ENCODE results near the gene C2.
"Not testable (repeated sequence)": the region's sequence is repeated elsewhere in the genome, so short reads cannot be mapped to it uniquely, and the experiment has no call there.

Gene C2

DNA sequence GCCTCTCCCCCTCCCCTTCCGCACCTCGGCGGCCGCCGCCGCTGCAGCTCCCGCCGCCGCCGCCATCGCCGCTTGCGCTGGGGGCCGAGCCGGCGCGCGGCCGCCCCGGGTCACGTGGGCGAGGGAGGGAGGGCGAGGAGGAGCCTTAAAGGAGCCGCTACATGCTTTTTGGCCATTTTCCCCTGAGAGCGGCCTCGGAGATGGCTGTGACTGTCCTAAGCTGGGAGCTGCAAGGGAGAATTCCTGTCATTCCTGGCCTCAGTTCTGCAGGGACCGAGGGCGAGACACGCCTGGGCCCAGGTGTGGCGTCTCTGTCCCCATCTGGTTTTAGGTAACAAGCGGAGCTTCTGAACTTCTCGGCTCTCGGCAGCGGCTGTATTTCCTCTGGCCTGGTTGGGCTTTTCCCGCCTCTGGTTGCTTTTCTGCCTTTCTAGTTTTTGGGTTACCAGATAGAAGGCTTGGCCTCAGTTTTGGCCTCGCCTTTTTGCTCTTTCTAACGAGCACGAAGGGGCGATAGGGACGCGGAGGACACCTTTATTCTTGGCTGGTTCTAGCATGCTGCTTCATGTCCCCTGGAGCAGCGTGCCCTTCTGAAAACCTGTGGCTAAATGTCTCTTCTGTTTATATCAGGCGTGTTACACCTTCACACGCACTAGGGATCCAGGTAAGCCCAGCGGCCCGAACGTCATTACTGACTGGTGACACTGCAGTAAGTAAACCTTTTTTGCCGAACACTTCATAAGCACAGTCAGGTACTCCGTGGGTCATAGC is 29.7 kb upstream of the C2 start, which contains the start of gene EHMT2:
EHMT2 (minus strand) TSS at position 87 of the 771 bp plus-strand sequence; CDS start at position 66, 21 bp downstream.
- peak within 1 kb of the TSS; percentile 95 for H3K4me3 ChIP-seq (ENCODE audit: low read length)
- peak; percentile 68 for DNase-seq (ENCODE audit: low read depth, low spot score)

- peak; percentile 49 for DNase-seq (ENCODE audit: low read depth, low spot score)
- peak overlapping the region; percentile 95 for H3K4me3 ChIP-seq (ENCODE audit: low read length)
Measured at GRCh38 chr6:31898383-31899011, 29.0 kb upstream of the C2 start.

DNA sequence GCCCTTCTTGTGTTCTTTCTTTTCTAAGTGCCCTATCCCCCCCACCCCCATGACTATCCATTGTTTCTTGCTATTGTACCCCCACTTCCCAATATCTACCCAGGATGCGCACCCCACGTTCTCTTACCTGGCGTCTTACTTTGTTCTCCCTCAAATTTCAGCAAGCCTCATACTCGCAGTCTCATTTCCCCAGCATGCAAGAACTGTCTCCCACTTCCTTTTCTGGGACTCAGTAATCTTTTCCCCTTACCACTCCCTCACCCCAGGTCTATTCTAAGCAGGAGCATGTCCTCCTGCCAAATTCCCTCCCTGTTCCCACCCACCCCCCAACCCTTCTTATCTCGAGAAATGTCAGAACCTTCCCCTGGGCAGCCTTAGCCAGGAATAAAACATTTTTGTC is 28.3 kb upstream of the C2 start:
- no peak overlapping the region for H3K4me3 ChIP-seq (ENCODE audit: low read length)
- DNase-seq (ENCODE audit: low read depth, low spot score) = no peak

- H3K4me3 ChIP-seq (ENCODE audit: low read length) = no peak overlapping the region
- DNase-seq (ENCODE audit: low read depth, low spot score) = no peak
Measured at GRCh38 chr6:31899882-31900722, 27.4 kb upstream of the C2 start.

- no peak for DNase-seq (ENCODE audit: low read depth, low spot score)
- peak overlapping the region; percentile 63 for H3K4me3 ChIP-seq (ENCODE audit: low read length)
Measured at GRCh38 chr6:31900917-31901414, 26.6 kb upstream of the C2 start.

DNA sequence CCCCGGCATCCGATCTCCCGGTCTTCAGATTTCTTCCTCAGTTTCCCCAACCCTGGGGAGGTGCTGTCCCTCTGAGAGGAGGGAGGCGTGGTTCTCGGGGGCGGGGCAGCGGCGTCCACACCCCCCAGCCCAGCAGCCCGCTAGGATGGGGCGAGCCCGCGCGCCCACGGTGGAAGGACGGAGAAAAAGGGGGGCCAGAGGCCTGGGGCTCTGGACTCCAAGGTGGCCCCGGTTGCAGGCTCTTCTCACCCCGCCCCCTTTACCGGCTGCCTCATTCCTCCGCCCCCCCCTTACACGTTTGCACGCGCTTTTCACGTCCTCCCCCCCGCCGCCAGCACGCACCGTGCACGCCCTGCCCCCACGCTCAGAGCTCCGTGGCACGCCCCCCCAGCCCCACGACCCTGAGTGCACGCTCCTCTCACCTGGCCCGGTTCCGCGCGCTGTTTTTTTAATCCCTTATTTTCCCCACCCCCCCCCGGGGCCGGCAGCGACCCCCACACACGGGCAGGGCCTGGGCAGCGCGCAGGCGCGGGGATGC is 26.0 kb upstream of the C2 start:
- peak overlapping the region; percentile 63 for H3K4me3 ChIP-seq (ENCODE audit: low read length)
- peak; percentile 29 for DNase-seq (ENCODE audit: low read depth, low spot score)

GRCh38 chr6:31901953-31902643 is 25.4 kb upstream of the C2 start, which contains the start of gene ZBTB12:
Gene ZBTB12 (minus strand): TSS chr6:31902086. CDS start chr6:31901305, 781 bp downstream.
- peak within 1 kb of the TSS; percentile 63 for H3K4me3 ChIP-seq (ENCODE audit: low read length)
- peak; percentile 88 for DNase-seq (ENCODE audit: low read depth, low spot score)

- no peak for DNase-seq (ENCODE audit: low read depth, low spot score)
- no peak overlapping the region for H3K4me3 ChIP-seq (ENCODE audit: low read length)
Measured at GRCh38 chr6:31903957-31904356, 23.6 kb upstream of the C2 start.

DNA sequence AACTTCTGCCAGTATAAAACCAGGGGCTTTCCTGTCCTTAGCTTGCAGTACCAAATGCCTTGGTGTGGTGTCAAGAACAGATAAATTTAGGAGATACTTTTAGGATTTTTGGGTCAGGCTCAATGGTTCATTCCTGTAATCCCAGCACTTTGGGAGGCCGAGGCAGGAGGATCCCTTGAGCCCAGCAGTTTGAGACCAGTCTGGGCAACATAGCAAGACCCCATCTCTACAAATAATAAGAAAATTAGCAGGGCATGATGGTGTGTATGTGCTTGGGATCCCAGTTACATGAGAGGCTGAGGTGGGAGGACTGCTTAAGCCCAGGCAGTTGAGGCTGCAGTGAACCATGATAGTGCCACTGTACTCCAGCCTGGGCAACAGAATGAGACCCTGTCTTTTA is 22.5 kb upstream of the C2 start:
- H3K4me3 ChIP-seq (ENCODE audit: low read length) = no peak overlapping the region
- DNase-seq (ENCODE audit: low read depth, low spot score) = no peak

GRCh38 chr6:31906122-31906521 is 21.4 kb upstream of the C2 start:
- DNase-seq (ENCODE audit: low read depth, low spot score) = no peak
- H3K4me3 ChIP-seq (ENCODE audit: low read length) = no peak overlapping the region

DNA sequence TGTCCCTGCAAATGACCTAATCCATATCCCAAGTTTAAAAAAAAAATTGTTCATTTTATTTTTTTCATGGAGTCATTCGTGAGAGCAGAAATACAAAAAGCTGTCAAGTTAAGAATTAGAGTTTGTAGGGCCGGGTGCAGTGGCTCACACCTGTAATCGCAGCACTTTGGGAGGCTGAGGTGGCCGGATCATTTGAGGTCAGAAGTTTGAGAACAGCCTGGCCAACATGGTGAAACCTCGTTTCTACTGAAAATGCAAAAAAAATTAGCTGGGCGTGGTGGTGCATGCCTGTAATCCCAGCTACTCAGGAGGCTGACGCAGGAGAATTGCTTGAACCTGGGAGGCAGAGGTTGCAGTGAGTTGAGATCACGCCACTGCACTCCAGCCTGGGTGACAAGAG is 20.8 kb upstream of the C2 start:
- not testable (repeated sequence) for DNase-seq (ENCODE audit: low read depth, low spot score); H3K4me3 ChIP-seq (ENCODE audit: low read length)

GRCh38 chr6:31907158-31907813 is 20.2 kb upstream of the C2 start:
- H3K4me3 ChIP-seq (ENCODE audit: low read length) = no peak overlapping the region
- DNase-seq (ENCODE audit: low read depth, low spot score) = peak; percentile 36

DNA sequence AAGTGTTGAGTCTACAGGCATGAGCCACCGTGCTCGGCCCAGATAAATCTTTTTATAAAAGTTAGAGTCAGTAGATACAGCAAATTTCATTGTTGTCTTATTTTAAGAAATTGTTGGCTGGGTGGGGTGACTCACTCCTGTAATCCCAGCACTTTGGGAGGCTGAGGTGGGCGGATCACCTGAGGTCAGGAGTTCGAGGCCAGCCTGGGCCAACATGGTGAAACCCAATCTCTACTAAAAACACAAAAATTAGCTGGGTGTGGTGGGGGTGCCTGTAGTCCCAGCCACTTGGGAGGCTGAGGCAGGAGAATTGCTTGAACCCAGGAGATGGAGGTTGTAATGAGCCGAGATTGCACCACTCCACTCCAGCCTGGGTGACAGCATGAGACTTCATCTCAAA is 19.3 kb upstream of the C2 start:
- DNase-seq (ENCODE audit: low read depth, low spot score); H3K4me3 ChIP-seq (ENCODE audit: low read length): not testable (repeated sequence)

DNA sequence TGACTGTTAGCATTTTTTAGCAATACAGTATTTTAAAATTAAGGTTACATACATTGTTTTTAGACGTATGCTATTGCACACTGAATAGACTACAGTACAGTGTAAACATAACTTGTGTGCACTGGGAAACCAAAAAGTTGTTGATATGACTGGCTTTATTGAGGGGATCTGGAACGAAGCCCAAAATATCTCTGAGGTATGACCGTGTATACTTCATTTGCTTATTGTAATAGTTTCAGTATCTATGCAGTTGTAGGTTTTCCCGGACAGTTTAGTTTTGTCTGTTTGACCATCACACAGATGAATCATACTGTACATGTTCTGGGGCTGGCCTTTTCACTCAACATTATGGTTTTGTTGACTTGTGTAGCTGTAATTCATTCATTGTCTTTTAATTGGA is 18.7 kb upstream of the C2 start:
- no peak overlapping the region for H3K4me3 ChIP-seq (ENCODE audit: low read length)
- DNase-seq (ENCODE audit: low read depth, low spot score) = no peak

DNA sequence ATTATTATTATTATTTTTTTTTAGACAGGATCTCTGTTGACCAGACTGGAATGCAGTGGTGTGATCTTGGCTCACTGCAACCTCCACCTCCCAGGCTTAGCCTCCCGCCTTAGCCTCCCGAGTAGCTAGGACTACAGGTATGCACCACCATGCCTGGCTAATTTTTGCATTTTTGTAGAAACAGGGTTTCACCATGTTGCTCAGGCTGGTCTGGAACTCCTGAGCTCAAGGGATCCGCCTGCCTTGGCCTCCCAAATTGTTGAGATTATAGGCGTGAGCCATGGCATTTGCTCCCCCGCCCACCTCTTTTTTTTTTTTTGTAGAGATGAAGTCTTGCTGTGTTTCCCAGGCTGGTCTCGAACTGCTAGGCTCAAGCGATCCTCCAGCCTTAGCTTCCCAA is 18.2 kb upstream of the C2 start:
- not testable (repeated sequence) for DNase-seq (ENCODE audit: low read depth, low spot score); H3K4me3 ChIP-seq (ENCODE audit: low read length)

DNA sequence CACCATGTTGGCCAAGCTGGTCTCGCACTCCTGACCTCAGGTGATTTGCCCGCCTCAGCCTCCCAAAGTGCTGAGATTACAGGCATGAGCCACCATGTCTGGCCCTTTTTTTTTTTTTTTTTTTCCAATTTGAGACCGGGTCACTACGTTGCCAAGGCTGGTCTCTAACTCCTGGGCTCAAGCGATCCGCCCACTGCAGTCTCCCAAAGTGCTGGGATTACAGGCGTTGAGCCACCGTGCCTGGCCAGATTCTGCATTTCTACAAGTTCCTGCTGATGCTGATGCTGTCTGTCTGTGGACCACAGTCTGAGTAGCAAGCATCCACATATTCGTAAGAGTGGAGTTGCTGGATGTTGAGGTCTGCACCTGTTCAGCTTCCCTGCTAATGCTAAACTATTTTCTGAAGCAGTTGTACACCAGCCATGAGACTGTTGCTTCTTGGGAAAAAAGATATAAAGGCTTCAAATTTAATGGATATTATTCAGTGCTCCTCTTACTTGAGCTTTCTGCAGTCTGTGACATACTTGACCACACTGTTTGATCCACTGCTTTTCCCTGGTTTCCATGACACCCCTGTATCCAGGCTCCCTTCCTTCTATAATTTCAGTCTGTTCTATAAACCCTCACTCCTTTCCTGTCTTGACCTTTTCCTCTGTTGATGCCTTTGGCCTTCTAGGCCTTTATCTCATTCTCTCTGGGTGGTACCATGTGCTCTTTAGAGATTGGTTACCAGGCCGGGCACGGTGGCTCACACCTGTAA is 15.5 kb upstream of the C2 start:
- no peak for DNase-seq (ENCODE audit: low read depth, low spot score)
- H3K4me3 ChIP-seq (ENCODE audit: low read length) = no peak overlapping the region

DNA sequence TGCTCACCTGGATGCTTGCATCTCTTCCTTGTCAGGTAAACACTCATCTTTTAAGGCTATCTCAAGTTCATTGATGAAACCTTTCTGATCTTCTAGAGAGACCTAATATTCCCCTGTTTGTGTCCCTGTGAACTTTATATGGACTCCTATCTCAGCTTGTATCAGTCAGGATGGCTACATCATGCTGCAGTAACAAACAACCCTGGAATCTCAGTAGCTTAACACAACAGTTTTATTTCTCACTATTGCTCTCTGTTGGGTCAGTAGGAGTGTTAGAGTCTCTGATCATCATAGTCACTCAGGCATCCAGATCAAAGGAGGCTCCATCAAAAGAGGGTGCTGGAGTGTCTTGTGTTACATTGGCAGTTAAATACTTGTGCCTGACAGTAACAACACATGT is 12.2 kb upstream of the C2 start:
- DNase-seq (ENCODE audit: low read depth, low spot score) = no peak

GRCh38 chr6:31915756-31916155 is 11.8 kb upstream of the C2 start:
- no peak overlapping the region for H3K4me3 ChIP-seq (ENCODE audit: low read length)
- no peak for DNase-seq (ENCODE audit: low read depth, low spot score)

More for the DNA sequence above, 12.2 kb upstream of the C2 start:
- no peak overlapping the region for H3K4me3 ChIP-seq (ENCODE audit: low read length)

Data from Jurkat, Clone E6-1 (cell line).